Measurements from ENCODE around the gene TNNT1. TPM values are rescaled to one million over a fixed set of nuclear protein-coding genes. Genes with fewer than 3 reads are reported as not detected.
A peak's percentile ranks its signal among the peaks of the same experiment; 100 is the strongest.
"Not testable (repeated sequence)": the region's sequence is repeated elsewhere in the genome, so short reads cannot be mapped to it uniquely, and the experiment has no call there.

TNNT1 gene
- total RNA-seq, 2 donors from 2014 or later = not detected

- peak overlapping the region; percentile 52 for H3K27ac Mint-ChIP-seq
- no peaks in the 10 kb centered on the region for H3K9me3 Mint-ChIP-seq
- H3K4me3 Mint-ChIP-seq = peak overlapping the region; percentile 97
- H3K4me1 Mint-ChIP-seq = peaks cover 17% of the 10 kb centered on the region
- no peak for ATAC-seq (replicated peaks)
- H3K36me3 Mint-ChIP-seq (ENCODE audit: low read depth) = peaks cover 41% of the 10 kb centered on the region
- no peaks in the 10 kb centered on the region for H3K27me3 Mint-ChIP-seq
Measured at GRCh38 chr19:55114566-55115145, 34.4 kb downstream of the TNNT1 start.

DNA sequence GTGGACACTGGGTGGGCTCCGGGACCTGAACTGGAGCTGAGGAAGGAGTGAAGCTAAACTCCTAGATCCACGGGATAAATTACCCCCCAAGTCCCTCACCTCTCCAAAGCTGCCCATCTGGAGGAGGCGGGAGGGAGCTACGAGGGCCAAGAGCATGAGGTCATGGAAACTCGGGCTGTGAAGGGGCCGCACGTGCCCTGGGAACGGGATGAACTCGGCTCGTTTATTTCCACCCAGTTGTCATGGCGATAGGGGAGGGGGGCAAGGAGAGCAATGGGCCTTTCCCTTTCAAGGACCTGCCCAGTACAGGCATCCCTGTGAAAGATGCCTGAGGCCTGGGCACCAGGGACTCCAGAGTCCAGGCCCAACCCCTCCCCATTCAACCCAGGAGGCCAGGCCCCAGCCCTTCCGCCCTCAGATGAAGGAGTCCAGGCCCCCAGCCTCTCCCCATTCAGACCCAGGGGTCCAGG is 35.4 kb downstream of the TNNT1 start:
- H3K27me3 Mint-ChIP-seq = no peaks in the 10 kb centered on the region
- ATAC-seq (replicated peaks) = no peak
- no peak overlapping the region for H3K4me3 Mint-ChIP-seq
- peaks cover 50% of the 10 kb centered on the region for H3K36me3 Mint-ChIP-seq (ENCODE audit: low read depth)
- H3K4me1 Mint-ChIP-seq = peaks cover 17% of the 10 kb centered on the region
- H3K27ac Mint-ChIP-seq = no peak overlapping the region
- H3K9me3 Mint-ChIP-seq = no peaks in the 10 kb centered on the region

DNA sequence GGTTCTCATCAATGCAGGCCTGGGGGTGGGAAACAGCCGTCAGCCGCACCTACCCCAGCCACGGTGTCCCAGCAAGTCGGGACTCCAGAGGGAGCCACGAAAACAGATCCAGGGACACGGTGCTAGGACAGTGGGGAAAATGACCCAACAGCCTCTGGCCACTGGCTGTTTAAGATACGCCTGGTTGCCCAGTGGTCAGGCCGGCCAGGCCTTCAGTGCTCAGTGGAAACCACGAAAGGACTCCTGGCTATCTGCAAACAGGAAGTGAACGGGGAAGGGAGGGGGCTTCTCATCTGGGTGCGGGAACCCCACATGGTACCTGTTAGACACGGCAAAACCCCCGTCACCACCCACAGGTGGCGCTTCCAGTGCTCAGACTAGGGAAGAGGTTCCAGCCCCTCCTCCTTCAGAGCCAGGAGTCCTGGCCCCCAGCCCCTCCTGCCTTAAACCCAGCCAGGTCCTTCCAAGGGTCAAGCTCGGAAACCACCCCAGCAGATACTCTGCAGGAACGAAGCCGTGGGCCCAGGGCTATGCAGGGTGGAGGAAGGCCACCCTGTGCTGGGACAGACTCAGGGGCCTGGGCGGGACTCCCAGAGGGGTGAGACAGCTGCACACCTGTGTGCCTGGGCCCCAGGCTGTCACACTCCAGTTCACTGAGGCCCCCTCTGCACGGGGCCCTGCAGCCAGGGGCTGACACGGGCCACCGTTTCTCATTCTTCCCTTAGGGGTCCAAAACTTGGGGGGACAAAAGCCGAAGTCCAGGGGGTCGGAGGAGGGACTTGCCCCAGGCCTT is 36.0 kb downstream of the TNNT1 start:
- peaks cover 17% of the 10 kb centered on the region for H3K4me1 Mint-ChIP-seq
- no peak overlapping the region for H3K4me3 Mint-ChIP-seq
- H3K9me3 Mint-ChIP-seq = no peaks in the 10 kb centered on the region
- no peak for ATAC-seq (replicated peaks)
- H3K27me3 Mint-ChIP-seq = no peaks in the 10 kb centered on the region
- H3K27ac Mint-ChIP-seq = no peak overlapping the region
- H3K36me3 Mint-ChIP-seq (ENCODE audit: low read depth) = peaks cover 55% of the 10 kb centered on the region

- Mint-ChIP-seq H3K9me3 (no peaks in the 10 kb centered on the region), H3K36me3 (ENCODE audit: low read depth) (peaks cover 49% of the 10 kb centered on the region), H3K27ac (no peak overlapping the region), H3K4me1 (peaks cover 17% of the 10 kb centered on the region), H3K27me3 (no peaks in the 10 kb centered on the region), H3K4me3 (no peak overlapping the region)
- ATAC-seq (replicated peaks) = no peak
Measured at GRCh38 chr19:55112246-55112776, 36.7 kb downstream of the TNNT1 start.

DNA sequence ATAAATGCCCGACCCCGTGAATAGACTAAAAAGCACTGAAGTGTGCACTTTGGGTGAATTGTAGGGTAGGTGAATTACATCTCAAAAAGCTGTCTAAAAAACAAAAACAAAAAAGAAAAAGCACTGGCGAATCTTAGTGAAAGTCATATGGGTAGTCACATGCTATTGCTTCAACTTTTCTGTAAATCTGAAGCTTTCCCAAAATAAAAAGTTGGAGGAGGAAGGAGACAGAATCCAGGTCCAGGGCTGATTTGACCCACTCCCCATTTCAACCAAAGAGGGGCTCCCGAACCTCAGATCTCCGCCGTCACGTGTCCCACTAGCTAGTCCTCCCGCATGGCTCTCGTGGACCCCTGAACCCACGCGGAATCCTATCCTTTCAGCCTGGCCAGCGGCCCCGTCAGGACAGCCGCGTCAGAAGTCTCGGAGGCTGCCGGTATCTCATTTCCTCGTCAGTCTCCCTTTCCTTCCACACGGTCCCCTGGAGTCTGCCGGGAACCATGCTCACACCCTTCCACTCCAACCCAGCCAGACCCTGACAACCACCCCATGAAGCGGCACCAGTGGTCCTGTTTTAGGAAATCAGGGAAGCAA is 37.7 kb downstream of the TNNT1 start:
- Mint-ChIP-seq H3K4me1 (peaks cover 20% of the 10 kb centered on the region), H3K9me3 (no peaks in the 10 kb centered on the region), H3K36me3 (ENCODE audit: low read depth) (peaks cover 52% of the 10 kb centered on the region), H3K27me3 (no peaks in the 10 kb centered on the region), H3K27ac (no peak overlapping the region), H3K4me3 (no peak overlapping the region)
- ATAC-seq (replicated peaks) = no peak

DNA sequence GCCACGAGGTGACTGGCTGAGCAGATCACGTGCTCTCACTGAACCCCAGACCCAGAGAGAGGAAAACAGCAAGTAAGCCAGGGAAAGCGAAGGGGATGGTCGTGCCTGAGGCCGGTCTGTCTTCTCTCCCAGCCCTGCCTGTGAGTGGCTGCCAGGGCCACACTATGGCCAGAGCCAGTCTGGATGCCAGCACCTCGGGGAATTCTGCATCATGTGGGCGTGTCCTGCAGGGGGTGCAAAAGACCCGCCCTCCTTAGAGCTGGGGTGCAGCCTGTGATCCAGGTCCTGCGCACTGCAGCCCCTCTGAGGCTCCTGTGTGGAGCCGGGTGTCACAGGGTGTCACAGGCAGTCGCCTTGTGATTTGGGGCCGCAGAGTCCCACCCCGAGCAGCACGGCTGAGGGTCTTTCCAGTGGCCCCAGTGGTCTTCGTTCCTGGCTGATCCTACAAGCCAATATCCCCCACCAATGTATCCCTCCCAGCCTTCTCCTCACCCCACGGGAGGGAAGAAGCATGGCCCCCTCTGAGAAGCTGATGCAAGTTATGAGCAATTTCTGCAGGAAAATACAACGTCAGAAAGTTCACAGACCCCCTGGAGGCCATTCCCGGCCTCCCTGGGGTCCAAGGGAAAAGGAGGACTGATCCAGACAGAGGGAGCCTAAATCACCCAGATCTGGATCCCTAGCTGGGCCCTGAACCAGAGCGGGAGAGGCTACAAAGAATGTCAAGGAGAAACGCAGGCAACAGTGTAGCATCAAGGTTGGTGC is 39.3 kb downstream of the TNNT1 start:
- no peaks in the 10 kb centered on the region for H3K27me3 Mint-ChIP-seq
- ATAC-seq (replicated peaks) = no peak
- peaks cover 5% of the 10 kb centered on the region for H3K4me1 Mint-ChIP-seq
- H3K27ac Mint-ChIP-seq = no peak overlapping the region
- H3K4me3 Mint-ChIP-seq = no peak overlapping the region
- H3K9me3 Mint-ChIP-seq = no peaks in the 10 kb centered on the region
- peaks cover 54% of the 10 kb centered on the region for H3K36me3 Mint-ChIP-seq (ENCODE audit: low read depth)

GRCh38 chr19:55107252-55107651 is 41.8 kb downstream of the TNNT1 start:
- H3K4me1 Mint-ChIP-seq; H3K9me3 Mint-ChIP-seq; H3K27ac Mint-ChIP-seq; H3K27me3 Mint-ChIP-seq; ATAC-seq (replicated peaks); H3K4me3 Mint-ChIP-seq: not testable (repeated sequence)
- H3K36me3 Mint-ChIP-seq (ENCODE audit: low read depth) = peaks cover 68% of the 10 kb centered on the region

DNA sequence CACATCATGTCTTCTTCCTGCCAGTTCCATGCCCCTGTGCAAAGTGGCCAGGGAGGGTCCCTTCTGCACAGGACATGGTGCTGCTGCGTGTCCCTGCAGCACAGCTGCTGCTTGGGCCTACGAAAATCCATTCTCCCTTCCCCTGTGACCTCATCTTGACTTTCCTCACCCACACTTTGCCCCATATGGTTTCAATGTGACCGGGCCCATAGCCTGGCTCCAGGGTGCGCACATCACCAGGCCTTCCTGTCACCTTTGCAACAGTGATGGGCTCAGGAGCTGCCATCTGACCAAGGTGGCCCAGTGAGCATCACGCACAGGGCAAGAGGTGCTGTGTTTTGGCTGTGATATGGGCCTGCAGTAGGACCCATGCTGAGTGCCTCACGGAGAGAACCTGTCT is 42.4 kb downstream of the TNNT1 start:
- Mint-ChIP-seq H3K27ac (no peak overlapping the region), H3K36me3 (ENCODE audit: low read depth) (peaks cover 73% of the 10 kb centered on the region)

DNA sequence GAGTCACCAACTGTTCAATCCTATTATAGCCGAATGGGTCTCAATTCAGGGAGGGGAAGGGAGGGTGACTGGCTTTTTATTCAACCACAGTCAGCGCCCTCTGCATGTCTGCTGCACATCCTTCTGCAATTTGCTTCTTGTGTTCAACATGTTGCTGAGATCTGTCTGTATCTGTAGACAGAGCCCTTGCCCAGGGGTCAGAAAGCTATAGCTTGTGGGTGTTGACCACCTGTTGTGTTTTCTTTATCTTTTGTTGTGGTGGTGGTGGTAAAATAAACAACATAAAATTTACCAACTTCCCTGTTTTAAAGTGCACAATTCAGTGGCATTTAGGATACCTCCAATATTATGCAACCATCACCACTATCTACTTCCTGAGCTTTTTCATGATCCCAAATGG is 43.8 kb downstream of the TNNT1 start:
- no peaks in the 10 kb centered on the region for H3K27me3 Mint-ChIP-seq
- no peak overlapping the region for H3K4me3 Mint-ChIP-seq
- H3K27ac Mint-ChIP-seq = no peak overlapping the region
- H3K9me3 Mint-ChIP-seq = no peaks in the 10 kb centered on the region
- no peak for ATAC-seq (replicated peaks)
- H3K4me1 Mint-ChIP-seq = peaks cover 5% of the 10 kb centered on the region
- H3K36me3 Mint-ChIP-seq (ENCODE audit: low read depth) = peaks cover 67% of the 10 kb centered on the region

More for the DNA sequence above, 42.4 kb downstream of the TNNT1 start:
- Mint-ChIP-seq H3K4me1 (peaks cover 5% of the 10 kb centered on the region), H3K4me3 (no peak overlapping the region), H3K27me3 (no peaks in the 10 kb centered on the region), H3K9me3 (no peaks in the 10 kb centered on the region)
- ATAC-seq (replicated peaks) = no peak

GRCh38 chr19:55103190-55103589 is 45.8 kb downstream of the TNNT1 start:
- Mint-ChIP-seq H3K4me1 (peaks cover 5% of the 10 kb centered on the region), H3K27ac (no peak overlapping the region), H3K27me3 (no peaks in the 10 kb centered on the region), H3K36me3 (ENCODE audit: low read depth) (peaks cover 56% of the 10 kb centered on the region), H3K4me3 (no peak overlapping the region), H3K9me3 (no peaks in the 10 kb centered on the region)
- no peak for ATAC-seq (replicated peaks)

GRCh38 chr19:55101261-55101660 is 47.7 kb downstream of the TNNT1 start:
- peaks cover 51% of the 10 kb centered on the region for H3K36me3 Mint-ChIP-seq (ENCODE audit: low read depth)
- no peaks in the 10 kb centered on the region for H3K4me1 Mint-ChIP-seq
- no peak overlapping the region for H3K27ac Mint-ChIP-seq
- no peaks in the 10 kb centered on the region for H3K9me3 Mint-ChIP-seq
- H3K4me3 Mint-ChIP-seq = no peak overlapping the region
- no peaks in the 10 kb centered on the region for H3K27me3 Mint-ChIP-seq
- no peak for ATAC-seq (replicated peaks)

- Mint-ChIP-seq H3K27ac (no peak overlapping the region), H3K36me3 (ENCODE audit: low read depth) (peaks cover 44% of the 10 kb centered on the region), H3K9me3 (no peaks in the 10 kb centered on the region), H3K4me1 (no peaks in the 10 kb centered on the region), H3K27me3 (no peaks in the 10 kb centered on the region), H3K4me3 (no peak overlapping the region)
- ATAC-seq (replicated peaks) = no peak
Measured at GRCh38 chr19:55099557-55100506, 49.2 kb downstream of the TNNT1 start.

- no peaks in the 10 kb centered on the region for H3K27me3 Mint-ChIP-seq
- ATAC-seq (replicated peaks) = no peak
Measured at GRCh38 chr19:55098716-55099556, 50.1 kb downstream of the TNNT1 start.

More at GRCh38 chr19:55098716-55099556, 50.1 kb downstream of the TNNT1 start:
- Mint-ChIP-seq H3K9me3 (no peaks in the 10 kb centered on the region), H3K4me1 (no peaks in the 10 kb centered on the region), H3K36me3 (ENCODE audit: low read depth) (peaks cover 49% of the 10 kb centered on the region), H3K4me3 (no peak overlapping the region), H3K27ac (no peak overlapping the region)
